GM12801 (cell line): Measurements from ENCODE around the gene PRSS3.

Experiments used
- TF ChIP-seq, protein P1 (sequence below): IDR thresholded peaks from one replicate; pipeline ENCODE4 v1.5.1; 2011; ENCODE audit warnings: control low read depth; ENCODE audit not compliant: insufficient read length; ENCODE audit errors: extremely low read depth

PRSS3 gene

DNA sequence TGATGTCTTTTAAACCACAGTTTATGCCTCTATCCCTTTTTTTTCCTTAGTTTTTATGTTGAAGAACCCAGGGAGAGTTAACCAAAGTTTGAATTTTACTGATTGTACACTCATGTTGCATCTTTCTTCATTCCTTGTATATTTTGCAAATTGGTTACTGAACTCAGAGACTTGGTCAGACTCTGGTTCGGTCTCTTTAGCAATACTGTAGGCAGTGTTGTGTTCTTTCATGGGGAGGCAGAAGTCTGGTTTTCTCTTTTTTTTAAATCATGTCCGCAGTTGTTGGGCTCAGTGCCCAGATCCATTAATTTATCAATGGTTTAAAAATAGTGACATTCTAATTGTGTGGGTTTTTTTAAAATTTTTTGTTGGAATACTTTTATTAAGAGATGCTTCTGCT is 45.0 kb downstream of the PRSS3 start:
- TF ChIP-seq, protein P1, sequence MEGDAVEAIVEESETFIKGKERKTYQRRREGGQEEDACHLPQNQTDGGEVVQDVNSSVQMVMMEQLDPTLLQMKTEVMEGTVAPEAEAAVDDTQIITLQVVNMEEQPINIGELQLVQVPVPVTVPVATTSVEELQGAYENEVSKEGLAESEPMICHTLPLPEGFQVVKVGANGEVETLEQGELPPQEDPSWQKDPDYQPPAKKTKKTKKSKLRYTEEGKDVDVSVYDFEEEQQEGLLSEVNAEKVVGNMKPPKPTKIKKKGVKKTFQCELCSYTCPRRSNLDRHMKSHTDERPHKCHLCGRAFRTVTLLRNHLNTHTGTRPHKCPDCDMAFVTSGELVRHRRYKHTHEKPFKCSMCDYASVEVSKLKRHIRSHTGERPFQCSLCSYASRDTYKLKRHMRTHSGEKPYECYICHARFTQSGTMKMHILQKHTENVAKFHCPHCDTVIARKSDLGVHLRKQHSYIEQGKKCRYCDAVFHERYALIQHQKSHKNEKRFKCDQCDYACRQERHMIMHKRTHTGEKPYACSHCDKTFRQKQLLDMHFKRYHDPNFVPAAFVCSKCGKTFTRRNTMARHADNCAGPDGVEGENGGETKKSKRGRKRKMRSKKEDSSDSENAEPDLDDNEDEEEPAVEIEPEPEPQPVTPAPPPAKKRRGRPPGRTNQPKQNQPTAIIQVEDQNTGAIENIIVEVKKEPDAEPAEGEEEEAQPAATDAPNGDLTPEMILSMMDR = no peak

DNA sequence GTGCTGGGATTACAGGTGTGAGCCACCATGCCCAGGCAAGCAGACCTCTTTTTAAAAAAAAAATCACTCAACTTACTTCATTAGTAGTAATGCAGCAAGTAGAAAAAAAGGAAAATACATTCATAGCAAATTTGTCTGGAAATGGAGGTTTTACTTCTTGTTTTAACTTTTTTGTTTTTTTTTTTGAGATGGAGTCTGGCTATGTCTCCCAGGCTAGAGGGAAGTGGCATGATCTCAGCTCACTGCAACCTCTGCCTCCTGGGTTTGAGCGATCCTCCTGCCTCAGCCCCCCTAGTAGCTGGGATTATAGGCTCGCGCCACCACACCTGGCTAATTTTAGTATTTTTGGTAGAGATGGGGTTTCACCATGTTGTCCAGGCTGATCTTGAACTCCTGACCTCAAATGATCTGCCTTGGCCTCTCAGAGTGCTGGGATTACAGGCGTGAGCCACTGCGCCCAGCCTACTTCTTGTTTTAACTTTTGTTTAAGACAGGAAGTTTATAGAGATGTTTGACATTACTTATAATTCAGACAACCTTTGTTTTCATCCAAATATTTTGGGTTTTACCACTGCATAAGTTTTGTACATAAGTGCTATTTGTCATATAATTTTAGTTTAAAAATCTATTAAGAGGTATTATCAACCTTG is 48.1 kb downstream of the PRSS3 start:
- TF ChIP-seq, protein P1 = no peak

DNA sequence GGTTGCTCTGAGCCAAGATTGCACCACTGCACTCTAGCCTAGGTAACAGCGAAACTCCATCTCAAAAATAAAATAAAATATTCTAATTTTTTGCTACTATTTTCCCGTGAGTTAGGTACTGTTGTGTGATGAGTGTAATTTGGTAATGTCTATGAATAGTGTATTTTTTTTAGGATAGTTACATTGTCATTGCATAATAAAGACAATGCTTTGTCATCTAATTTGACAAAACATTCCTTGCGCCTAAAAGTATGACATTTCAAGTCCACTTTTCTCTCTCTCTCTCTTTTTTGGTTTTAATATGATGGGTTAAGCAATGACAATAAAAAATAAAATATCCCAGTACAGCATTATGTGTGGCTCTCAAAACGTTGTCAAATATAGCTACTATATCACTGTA is 50.9 kb downstream of the PRSS3 start:
- TF ChIP-seq, protein P1 = no peak
